Mesenchymal stem cell (in vitro differentiated cells and primary cell): Measurements from ENCODE around the gene SRP68.

ENCODE experiments used
- DNase-seq: peaks from one replicate; pipeline ENCODE4 v3.0.0-alpha.2; 2013
- H2AFZ ChIP-seq: one replicate; pipeline ENCODE4 v1.6.1; 2013; ENCODE audit warnings: low read depth, mild to moderate bottlenecking, control low read depth, inconsistent platforms, low read length, moderate library complexity
- H2AK5ac ChIP-seq: 2 replicates; pipeline ENCODE4 v1.6.1; 2013; ENCODE audit warnings: low read length, moderate library complexity, mild to moderate bottlenecking, inconsistent platforms; ENCODE audit not compliant: severe bottlenecking
- H2BK120ac ChIP-seq: one replicate; pipeline ENCODE4 v1.6.1; 2013; ENCODE audit warnings: low read depth, mild to moderate bottlenecking, inconsistent platforms, low read length, moderate library complexity
- H2BK12ac ChIP-seq, 2 experiments: one replicate each; pipeline ENCODE4 v1.6.1; 2013; ENCODE audit warnings: inconsistent platforms in 2 of 2, low read length in 2 of 2, mild to moderate bottlenecking in 2 of 2, moderate library complexity in 2 of 2, control low read depth in 1 of 2
- H2BK15ac ChIP-seq: one replicate; pipeline ENCODE4 v1.6.1; 2013; ENCODE audit warnings: mild to moderate bottlenecking, low read depth, inconsistent platforms; ENCODE audit not compliant: poor library complexity, severe bottlenecking
- H2BK5ac ChIP-seq: 2 replicates; pipeline ENCODE4 v1.6.1; 2013; ENCODE audit warnings: low read depth, mild to moderate bottlenecking, low read length, control low read depth, inconsistent platforms; ENCODE audit not compliant: poor library complexity, severe bottlenecking
- H3K14ac ChIP-seq, 2 experiments: one replicate each; pipeline ENCODE4 v1.6.1; 2013; ENCODE audit warnings: inconsistent platforms in 2 of 2, low read length in 2 of 2, control low read depth in 1 of 2, mild to moderate bottlenecking in 1 of 2, moderate library complexity in 1 of 2
- H3K18ac ChIP-seq, 2 experiments: one replicate each; pipeline ENCODE4 v1.6.1; 2013; ENCODE audit warnings: inconsistent platforms in 2 of 2, low read length in 2 of 2, control low read depth in 1 of 2, low read depth in 1 of 2, mild to moderate bottlenecking in 1 of 2
- H3K23ac ChIP-seq, 2 experiments: one replicate each; pipeline ENCODE4 v1.6.1; 2013; ENCODE audit warnings: inconsistent platforms in 2 of 2, low read length in 2 of 2, mild to moderate bottlenecking in 2 of 2, moderate library complexity in 2 of 2, control low read depth in 1 of 2
- H3K27ac ChIP-seq: 2 replicates; pipeline ENCODE4 v1.5.1; 2013; ENCODE audit warnings: mild to moderate bottlenecking, moderate library complexity, low read length, control low read depth, inconsistent platforms; ENCODE audit not compliant: poor library complexity, severe bottlenecking
- H3K27me3 ChIP-seq, 2 experiments: 2 replicates each; pipeline versions ENCODE4 v1.6.1 to v1.7.0; 2013; ENCODE audit warnings: low read length in 2 of 2, mild to moderate bottlenecking in 2 of 2, moderate library complexity in 2 of 2, control low read depth in 1 of 2, inconsistent platforms in 1 of 2; ENCODE audit not compliant: control insufficient read depth in 1 of 2, insufficient read depth in 1 of 2
- H3K36me3 ChIP-seq, 2 experiments: 2 replicates each; pipeline versions ENCODE4 v1.6.1 to v1.7.0; 2013; ENCODE audit warnings: low read length in 2 of 2, control low read depth in 1 of 2, inconsistent platforms in 1 of 2, low read depth in 1 of 2, mild to moderate bottlenecking in 1 of 2; ENCODE audit not compliant: insufficient read depth in 2 of 2, control insufficient read depth in 1 of 2
- H3K4ac ChIP-seq, 2 experiments: one replicate each; pipeline ENCODE4 v1.6.1; 2013; ENCODE audit warnings: inconsistent platforms in 2 of 2, low read length in 2 of 2, mild to moderate bottlenecking in 2 of 2, moderate library complexity in 2 of 2, control low read depth in 1 of 2, low read depth in 1 of 2
- H3K4me1 ChIP-seq: 2 replicates; pipeline ENCODE4 v1.6.1; 2013; ENCODE audit warnings: low read depth, low read length, control low read depth; ENCODE audit not compliant: control insufficient read depth, insufficient read depth
- H3K4me2 ChIP-seq: 2 replicates; pipeline ENCODE4 v1.6.1; 2013; ENCODE audit warnings: low read length, mild to moderate bottlenecking, inconsistent platforms; ENCODE audit not compliant: poor library complexity, severe bottlenecking
- H3K4me3 ChIP-seq, 2 experiments: 2 replicates each; pipeline versions ENCODE4 v1.5.1 to v1.7.0; 2013; ENCODE audit warnings: low read length in 2 of 2, mild to moderate bottlenecking in 2 of 2, control low read depth in 1 of 2, low read depth in 1 of 2; ENCODE audit not compliant: insufficient read depth in 1 of 2
- H3K79me1 ChIP-seq: replicated peaks from 2 replicates; pipeline ENCODE4 v1.6.1; 2013; ENCODE audit warnings: mild to moderate bottlenecking, control low read depth, low read length, inconsistent platforms; ENCODE audit not compliant: poor library complexity, severe bottlenecking
- H3K9ac ChIP-seq: 2 replicates; pipeline ENCODE4 v1.7.0; 2013; ENCODE audit warnings: mild to moderate bottlenecking, low read length, moderate library complexity
- H3K9me3 ChIP-seq: 2 replicates; pipeline ENCODE4 v1.7.0; 2013; ENCODE audit warnings: mild to moderate bottlenecking, low read length; ENCODE audit not compliant: control insufficient read depth
- H4K8ac ChIP-seq: one replicate; pipeline ENCODE4 v1.6.1; 2013; ENCODE audit warnings: inconsistent platforms, mild to moderate bottlenecking, low read length, moderate library complexity
- H4K91ac ChIP-seq: one replicate; pipeline ENCODE4 v1.6.1; 2013; ENCODE audit warnings: mild to moderate bottlenecking, low read length, inconsistent platforms
- WGBS: methylation state at CpG from one replicate; pipeline ENCODE4 v1.1.7; 2013; ENCODE audit warnings: mixed read lengths; 5-methylcytosine and 5-hydroxymethylcytosine counted together

SRP68 gene

GRCh38 chr17:76075364-76076145 lies 3.2 kb upstream of the SRP68 start:
- Histone ChIP-seq H2AK5ac (no peak overlapping the region), H3K18ac (no peak overlapping the region), H4K91ac (no peak overlapping the region), H3K9ac (no peak overlapping the region), H3K4me3 (no peak overlapping the region), H3K27me3 (peaks cover 66 to 72% of the 10 kb centered on the region in 2 experiments), H2AFZ (no peak overlapping the region), H3K14ac (no peak overlapping the region), H2BK15ac (no peak overlapping the region), H3K36me3 (no peaks in the 10 kb centered on the region), H2BK120ac (no peak overlapping the region), H2BK12ac (no peak overlapping the region), H3K4me2 (no peak overlapping the region), H2BK5ac (no peak overlapping the region), H3K23ac (no peak overlapping the region), H3K9me3 (no peaks in the 10 kb centered on the region), H4K8ac (no peak overlapping the region), H3K4me1 (peaks cover 42% of the 10 kb centered on the region), H3K27ac (no peak overlapping the region), H3K79me1 (no peaks in the 10 kb centered on the region), H3K4ac (no peak overlapping the region)
- 12% methylated on average over 46 of the region's 48 CpGs for WGBS
- DNase-seq = peak; percentile 30

DNA sequence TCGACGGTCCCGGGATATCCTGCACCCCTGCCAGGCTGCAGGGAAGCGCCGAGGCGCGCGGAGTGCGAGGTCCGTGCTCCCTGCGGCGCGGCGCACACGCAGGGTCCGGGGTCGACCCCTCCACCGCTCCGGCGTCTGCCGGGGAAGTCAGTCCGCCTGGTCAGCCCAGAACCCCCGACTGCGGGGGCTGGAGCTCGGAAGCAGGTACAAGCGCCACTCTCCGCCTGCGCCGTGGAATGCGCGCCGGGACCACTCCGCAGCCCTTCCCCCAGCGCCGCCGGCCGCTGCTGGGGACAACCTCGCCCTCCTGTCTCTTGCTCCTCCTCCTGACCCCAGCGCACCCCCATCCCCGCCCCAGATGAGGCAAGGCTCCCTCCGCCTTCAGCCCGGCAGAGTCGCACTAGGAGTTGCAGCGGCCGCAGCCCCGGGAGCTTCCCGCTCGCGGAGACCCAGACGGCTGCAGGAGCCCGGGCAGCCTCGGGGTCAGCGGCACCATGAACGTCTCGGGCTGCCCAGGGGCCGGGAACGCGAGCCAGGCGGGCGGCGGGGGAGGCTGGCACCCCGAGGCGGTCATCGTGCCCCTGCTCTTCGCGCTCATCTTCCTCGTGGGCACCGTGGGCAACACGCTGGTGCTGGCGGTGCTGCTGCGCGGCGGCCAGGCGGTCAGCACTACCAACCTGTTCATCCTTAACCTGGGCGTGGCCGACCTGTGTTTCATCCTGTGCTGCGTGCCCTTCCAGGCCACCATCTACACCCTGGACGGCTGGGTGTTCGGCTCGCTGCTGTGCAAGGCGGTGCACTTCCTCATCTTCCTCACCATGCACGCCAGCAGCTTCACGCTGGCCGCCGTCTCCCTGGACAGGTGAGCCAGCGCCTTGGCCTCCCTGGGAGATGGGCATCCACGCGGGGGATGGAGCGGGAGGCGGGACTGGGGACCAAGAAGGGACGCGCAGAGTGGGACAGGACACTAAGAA lies 2.4 kb upstream of the SRP68 start, which contains the start of gene GALR2:
GALR2 (plus strand) TSS at position 392 of the 974 bp plus-strand sequence; CDS start at position 495, 103 bp downstream.
- peaks cover 34% of the 10 kb centered on the region for H3K4me1 ChIP-seq
- H4K91ac ChIP-seq = no peak within 1 kb of the TSS
- no peak within 1 kb of the TSS for H2AK5ac ChIP-seq
- H2BK15ac ChIP-seq = no peak within 1 kb of the TSS
- H3K27me3 ChIP-seq = peaks cover 58 to 63% of the 10 kb centered on the region in 2 experiments
- no peak within 1 kb of the TSS for H3K4ac ChIP-seq
- DNase-seq = no peak
- H4K8ac ChIP-seq = no peak within 1 kb of the TSS
- no peak within 1 kb of the TSS for H3K4me3 ChIP-seq
- 5% methylated on average over 71 of the region's 92 CpGs for WGBS
- H2BK120ac ChIP-seq = no peak within 1 kb of the TSS
- H3K36me3 ChIP-seq = peaks cover 0 to 2% of the 10 kb centered on the region in 2 experiments
- no peak within 1 kb of the TSS for H2BK12ac ChIP-seq
- no peaks in the 10 kb centered on the region for H3K79me1 ChIP-seq
- H3K4me2 ChIP-seq = peak within 1 kb of the TSS; percentile 23
- no peak within 1 kb of the TSS for H2AFZ ChIP-seq
- H2BK5ac ChIP-seq = no peak within 1 kb of the TSS
- peak within 1 kb of the TSS in 1 of 2 experiments; percentile 35 for H3K23ac ChIP-seq
- H3K14ac ChIP-seq = no peak within 1 kb of the TSS
- no peak within 1 kb of the TSS for H3K18ac ChIP-seq
- H3K9ac ChIP-seq = no peak within 1 kb of the TSS
- no peak within 1 kb of the TSS for H3K27ac ChIP-seq
- no peaks in the 10 kb centered on the region for H3K9me3 ChIP-seq

- H2AFZ ChIP-seq = peak overlapping the region; percentile 49
- no peak overlapping the region for H2BK12ac ChIP-seq
- DNase-seq = no peak
- peaks cover 7% of the 10 kb centered on the region for H3K79me1 ChIP-seq
- no peaks in the 10 kb centered on the region for H3K9me3 ChIP-seq
- H3K4me2 ChIP-seq = peak overlapping the region; percentile 78
- peak overlapping the region; percentile 74 for H4K91ac ChIP-seq
- 31% methylated on average over 15 of the region's 15 CpGs for WGBS
- peak overlapping the region; percentile 16 to 68 for H3K18ac ChIP-seq
- no peak overlapping the region for H2BK120ac ChIP-seq
- H4K8ac ChIP-seq = peak overlapping the region; percentile 63
- peak overlapping the region; percentile 83 for H2AK5ac ChIP-seq
- H3K4me1 ChIP-seq = peaks cover 27% of the 10 kb centered on the region
- H2BK5ac ChIP-seq = no peak overlapping the region
- peak overlapping the region; percentile 9 for H2BK15ac ChIP-seq
- H3K14ac ChIP-seq = peak overlapping the region in 1 of 2 experiments; percentile 2
- H3K36me3 ChIP-seq = peaks cover 15 to 21% of the 10 kb centered on the region in 2 experiments
- peak overlapping the region; percentile 92 to 98 for H3K4me3 ChIP-seq
- peak overlapping the region; percentile 8 for H3K27ac ChIP-seq
- peak overlapping the region; percentile 97 for H3K9ac ChIP-seq
- peak overlapping the region in 1 of 2 experiments; percentile 53 for H3K4ac ChIP-seq
- H3K23ac ChIP-seq = peak overlapping the region in 1 of 2 experiments; percentile 63
- peaks cover 28 to 33% of the 10 kb centered on the region in 2 experiments for H3K27me3 ChIP-seq
Measured at GRCh38 chr17:76071531-76072147, 678 bp downstream of the SRP68 start.
